ENCODE measurements around the gene CDCA8. TPM values are rescaled to one million over a fixed set of nuclear protein-coding genes. Genes with fewer than 3 reads are reported as not detected.

Gene CDCA8
- 70.3 and 72.1 TPM in 2 replicates for total RNA-seq
- long read RNA-seq, transcript CDCA8-202 (10 exons, 2,469 nt), result major isoform, 110 of 171 reads
- long read RNA-seq, transcript CDCA8-201 (11 exons, 2,303 nt), result minor isoform, 38 of 171 reads
- long read RNA-seq, partial matches to known transcripts, result 19 of 171 reads
- long read RNA-seq, other reads (novel, unspliced or antisense), result 4 of 171 reads

GRCh38 chr1:37692078-37692833 is at the start of gene CDCA8:
Gene CDCA8, plus strand, starts transcription at chr1:37692516. Its CDS starts 175 bp downstream, at chr1:37692691.
- peak within 1 kb of the TSS; percentile 97 for H3K27ac Mint-ChIP-seq (ENCODE audit: unreplicated experiment)
- peaks cover 40% of the 10 kb centered on the region for H3K4me1 Mint-ChIP-seq
- peaks cover 6% of the 10 kb centered on the region for H3K36me3 Mint-ChIP-seq (ENCODE audit: low read depth)
- H3K27me3 Mint-ChIP-seq (ENCODE audit: low read depth), result no peaks in the 10 kb centered on the region
- no peaks in the 10 kb centered on the region for H3K9me3 Mint-ChIP-seq
- peak within 1 kb of the TSS; percentile 100 for H3K4me3 Mint-ChIP-seq
- TF ChIP-seq CTCF (conservative IDR thresholded peaks at IDR 0.05), result peak; percentile 73
- DNase-seq (ENCODE audit: low read depth, low spot score), result peak; percentile 99

- H3K36me3 Mint-ChIP-seq (ENCODE audit: low read depth), result no peaks in the 10 kb centered on the region
- no peak overlapping the region for H3K27ac Mint-ChIP-seq (ENCODE audit: unreplicated experiment)
- H3K4me3 Mint-ChIP-seq, result no peak overlapping the region
- no peaks in the 10 kb centered on the region for H3K9me3 Mint-ChIP-seq
- H3K4me1 Mint-ChIP-seq, result no peaks in the 10 kb centered on the region
- no peak for TF ChIP-seq CTCF (conservative IDR thresholded peaks at IDR 0.05)
- DNase-seq (ENCODE audit: low read depth, low spot score), result no peak
- peaks cover 28% of the 10 kb centered on the region for H3K27me3 Mint-ChIP-seq (ENCODE audit: low read depth)
Measured at GRCh38 chr1:37647281-37647680, 45.0 kb upstream of the CDCA8 start.

DNA sequence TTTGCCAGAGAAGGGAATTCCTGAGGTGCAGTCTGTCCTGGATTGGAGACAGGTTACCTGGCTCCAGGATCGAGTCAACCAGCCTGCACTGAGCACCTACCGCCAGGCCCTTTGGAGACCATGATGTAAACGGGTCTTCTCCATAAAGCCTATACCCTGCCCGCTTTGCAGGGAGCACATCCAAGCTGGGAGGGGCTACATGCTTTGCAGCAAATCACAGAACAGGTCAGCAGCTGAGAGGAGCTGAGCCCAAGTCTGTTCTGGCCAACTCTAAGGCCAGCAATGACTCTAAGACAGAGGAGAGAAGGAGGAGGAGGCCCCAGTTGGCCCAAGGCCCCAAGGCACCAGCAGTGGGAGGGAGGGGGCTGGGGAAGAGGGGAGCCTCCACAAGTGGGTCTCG is 42.1 kb upstream of the CDCA8 start:
- no peak for DNase-seq (ENCODE audit: low read depth, low spot score)
- no peaks in the 10 kb centered on the region for H3K4me1 Mint-ChIP-seq

GRCh38 chr1:37650721-37651120 is 41.6 kb upstream of the CDCA8 start:
- peaks cover 28% of the 10 kb centered on the region for H3K27me3 Mint-ChIP-seq (ENCODE audit: low read depth)
- H3K27ac Mint-ChIP-seq (ENCODE audit: unreplicated experiment), result no peak overlapping the region
- no peak for TF ChIP-seq CTCF (conservative IDR thresholded peaks at IDR 0.05)
- H3K9me3 Mint-ChIP-seq, result no peaks in the 10 kb centered on the region
- H3K4me3 Mint-ChIP-seq, result no peak overlapping the region
- H3K36me3 Mint-ChIP-seq (ENCODE audit: low read depth), result no peaks in the 10 kb centered on the region
- no peaks in the 10 kb centered on the region for H3K4me1 Mint-ChIP-seq
- no peak for DNase-seq (ENCODE audit: low read depth, low spot score)

More for the DNA sequence above, 42.1 kb upstream of the CDCA8 start:
- peaks cover 31% of the 10 kb centered on the region for H3K27me3 Mint-ChIP-seq (ENCODE audit: low read depth)
- no peaks in the 10 kb centered on the region for H3K9me3 Mint-ChIP-seq
- no peak for TF ChIP-seq CTCF (conservative IDR thresholded peaks at IDR 0.05)
- H3K36me3 Mint-ChIP-seq (ENCODE audit: low read depth), result no peaks in the 10 kb centered on the region
- H3K27ac Mint-ChIP-seq (ENCODE audit: unreplicated experiment), result no peak overlapping the region
- no peak overlapping the region for H3K4me3 Mint-ChIP-seq

DNA sequence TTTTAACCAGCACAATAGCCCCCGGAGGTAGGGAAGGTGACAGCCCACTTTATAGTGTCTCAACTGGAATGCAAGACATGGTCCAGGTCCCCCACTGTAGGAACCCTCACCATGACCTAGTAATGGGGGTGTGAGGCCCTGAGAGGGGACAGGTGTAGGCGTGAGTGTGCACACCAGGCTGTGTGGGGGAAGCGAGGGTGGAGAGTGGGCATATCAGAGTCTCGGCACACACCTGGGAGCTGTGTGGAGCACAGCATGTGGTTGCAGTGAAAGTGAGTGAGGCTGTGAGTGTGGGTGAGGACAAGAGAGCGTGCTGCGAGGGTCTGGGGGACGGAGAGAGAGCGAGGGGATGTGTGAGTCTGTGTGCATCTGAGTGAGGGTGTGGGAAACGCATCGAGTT is 40.5 kb upstream of the CDCA8 start:
- Mint-ChIP-seq H3K36me3 (ENCODE audit: low read depth) (no peaks in the 10 kb centered on the region), H3K27me3 (ENCODE audit: low read depth) (peaks cover 19% of the 10 kb centered on the region), H3K9me3 (no peaks in the 10 kb centered on the region), H3K4me3 (no peak overlapping the region), H3K4me1 (no peaks in the 10 kb centered on the region), H3K27ac (ENCODE audit: unreplicated experiment) (peak overlapping the region; percentile 84)
- no peak for TF ChIP-seq CTCF (conservative IDR thresholded peaks at IDR 0.05)
- no peak for DNase-seq (ENCODE audit: low read depth, low spot score)

All from neural crest cell (in vitro differentiated cells).